BJ (cell line): ENCODE results near the gene BCL2L14. TPM values are rescaled to one million over a fixed set of nuclear protein-coding genes. Genes with fewer than 3 reads are reported as not detected.
"Not testable (repeated sequence)": the region's sequence is repeated elsewhere in the genome, so short reads cannot be mapped to it uniquely, and the experiment has no call there.

Experiments used
- CTCF ChIA-PET: fragments of 350-600 bp; formaldehyde crosslinking; extraction: SDS; loops from one replicate; lab custom pipeline; 2021; ENCODE audit warnings: antibody characterized with exemption, inconsistent platforms; lab: Yijun Ruan, JAX
- POLR2A ChIA-PET: fragments of 300-600 bp; sonication (Branson Sonifier 250); formaldehyde crosslinking; extraction: SDS; loops from one replicate; lab custom pipeline; 2021; ENCODE audit warnings: antibody characterized with exemption; lab: Charles Lee
- DNase-seq: peaks from one replicate; pipeline ENCODE4 v3.0.0-alpha.2; 2011; ENCODE audit warnings: low read depth
- H3K27me3 ChIP-seq: 2 replicates; pipeline ENCODE4 v1.6.0; 2011; ENCODE audit warnings: low read length; ENCODE audit not compliant: control insufficient read depth, insufficient read depth
- H3K36me3 ChIP-seq: 2 replicates; pipeline ENCODE4 v1.5.1; 2011; ENCODE audit warnings: low read length; ENCODE audit not compliant: control insufficient read depth, insufficient read depth
- H3K4me3 ChIP-seq: 2 replicates; pipeline ENCODE4 v1.5.1; 2011; ENCODE audit warnings: low read depth, mild to moderate bottlenecking, control low read depth, low read length
- CTCF ChIP-seq: IDR thresholded peaks from 2 replicates; pipeline ENCODE4 v1.5.1; 2011; ENCODE audit warnings: low read depth, mild to moderate bottlenecking, control low read depth, inconsistent platforms, low read length, moderate library complexity; ENCODE audit not compliant: insufficient read depth
- polyA plus RNA-seq: library from polyadenylated mRNA; depleted of rRNA; stranded (reverse); fragments of >200 nt; gene quantifications from 2 replicates; pipeline ENCODE4 v1.2.3, GENCODE V29; 2011

BCL2L14 gene
- polyA plus RNA-seq, 1 experiment: not detected

- no peak for TF ChIP-seq CTCF
- Histone ChIP-seq H3K4me3 (no peak overlapping the region), H3K36me3 (no peaks in the 10 kb centered on the region), H3K27me3 (no peaks in the 10 kb centered on the region)
- POLR2A ChIA-PET: interaction anchor here (0.6 kb wide), 1 partner anchor 1794 kb away, joined by 3 read pairs; no protein-coding TSS in a partner anchor
- CTCF ChIA-PET: interaction anchor here (0.9 to 1.0 kb wide), 3 partner anchors 15 to 229 kb away, joined by 3 read pairs; no protein-coding TSS in a partner anchor
- no peak for DNase-seq
These were observed 27.4 kb downstream of the BCL2L14 start for GRCh38 chr12:12097891-12098690.

GRCh38 chr12:12098691-12099015 is 27.9 kb downstream of the BCL2L14 start:
- Histone ChIP-seq H3K36me3 (no peaks in the 10 kb centered on the region), H3K27me3 (no peaks in the 10 kb centered on the region), H3K4me3 (no peak overlapping the region)
- DNase-seq: no peak
- ChIA-PET POLR2A (interaction anchor here (0.6 kb wide), 1 partner anchor 1795 kb away, joined by 3 read pairs; no protein-coding TSS in a partner anchor), CTCF (interaction anchor here (0.9 to 1.0 kb wide), 2 partner anchors 15 to 16 kb away, joined by 3 read pairs; no protein-coding TSS in a partner anchor)
- no peak for TF ChIP-seq CTCF

GRCh38 chr12:12099102-12099501 is 28.4 kb downstream of the BCL2L14 start:
- TF ChIP-seq CTCF: no peak
- ChIA-PET CTCF (no interaction called here), POLR2A (no interaction called here)
- Histone ChIP-seq H3K4me3 (no peak overlapping the region), H3K27me3 (no peaks in the 10 kb centered on the region), H3K36me3 (no peaks in the 10 kb centered on the region)
- DNase-seq: no peak

GRCh38 chr12:12107678-12108077 is 36.9 kb downstream of the BCL2L14 start:
- no peak for DNase-seq
- CTCF ChIA-PET: interaction anchor here (0.6 kb wide), 1 partner anchor 76 kb away, joined by 3 read pairs; no protein-coding TSS in a partner anchor
- TF ChIP-seq CTCF: no peak
- H3K27me3 ChIP-seq: no peaks in the 10 kb centered on the region
- no peak overlapping the region for H3K4me3 ChIP-seq
- POLR2A ChIA-PET: no interaction called here
- no peaks in the 10 kb centered on the region for H3K36me3 ChIP-seq

GRCh38 chr12:12108441-12109058 is 37.8 kb downstream of the BCL2L14 start:
- TF ChIP-seq CTCF: no peak
- POLR2A ChIA-PET: no interaction called here
- DNase-seq: no peak
- no peaks in the 10 kb centered on the region; the same call in 1 of the 2 replicates for H3K36me3 ChIP-seq
- CTCF ChIA-PET: no interaction called here
- no peak overlapping the region for H3K4me3 ChIP-seq
- H3K27me3 ChIP-seq: no peaks in the 10 kb centered on the region

GRCh38 chr12:12110923-12111555 is 40.3 kb downstream of the BCL2L14 start:
- H3K4me3 ChIP-seq, DNase-seq, POLR2A ChIA-PET, CTCF ChIA-PET, H3K36me3 ChIP-seq, H3K27me3 ChIP-seq: not testable (repeated sequence)
